C4-2B (cell line): ENCODE data around the gene ZCWPW1.

Source experiments
- ZFX ChIP-seq: fragments of 450-650 bp; IDR thresholded peaks from 2 replicates; pipeline ENCODE4 v1.6.1; 2017
- TF ChIP-seq, protein P1 (sequence below): fragments of 450-650 bp; conservative IDR thresholded peaks from 2 replicates; pipeline ENCODE4 v1.5.1; 2017; ENCODE audit warnings: mild to moderate bottlenecking

GRCh38 chr7:100446040-100446439 is 17.5 kb upstream of the ZCWPW1 start:
- TF ChIP-seq, protein P1, sequence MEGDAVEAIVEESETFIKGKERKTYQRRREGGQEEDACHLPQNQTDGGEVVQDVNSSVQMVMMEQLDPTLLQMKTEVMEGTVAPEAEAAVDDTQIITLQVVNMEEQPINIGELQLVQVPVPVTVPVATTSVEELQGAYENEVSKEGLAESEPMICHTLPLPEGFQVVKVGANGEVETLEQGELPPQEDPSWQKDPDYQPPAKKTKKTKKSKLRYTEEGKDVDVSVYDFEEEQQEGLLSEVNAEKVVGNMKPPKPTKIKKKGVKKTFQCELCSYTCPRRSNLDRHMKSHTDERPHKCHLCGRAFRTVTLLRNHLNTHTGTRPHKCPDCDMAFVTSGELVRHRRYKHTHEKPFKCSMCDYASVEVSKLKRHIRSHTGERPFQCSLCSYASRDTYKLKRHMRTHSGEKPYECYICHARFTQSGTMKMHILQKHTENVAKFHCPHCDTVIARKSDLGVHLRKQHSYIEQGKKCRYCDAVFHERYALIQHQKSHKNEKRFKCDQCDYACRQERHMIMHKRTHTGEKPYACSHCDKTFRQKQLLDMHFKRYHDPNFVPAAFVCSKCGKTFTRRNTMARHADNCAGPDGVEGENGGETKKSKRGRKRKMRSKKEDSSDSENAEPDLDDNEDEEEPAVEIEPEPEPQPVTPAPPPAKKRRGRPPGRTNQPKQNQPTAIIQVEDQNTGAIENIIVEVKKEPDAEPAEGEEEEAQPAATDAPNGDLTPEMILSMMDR, result no peak
- no peak for TF ChIP-seq ZFX
